ENCODE results near the gene ACP7. TPM values are rescaled to one million over a fixed set of nuclear protein-coding genes. Genes with fewer than 3 reads are reported as not detected.
"Not testable (repeated sequence)": the region's sequence is repeated elsewhere in the genome, so short reads cannot be mapped to it uniquely, and the experiment has no call there.

Gene ACP7
- total RNA-seq, 2 donors from 2014 or later, result not detected

- intact Hi-C loops (cut with DNase I), result no loop called here
- DNase-seq (ENCODE audit: low spot score), result no peak
Observed at GRCh38 chr19:39074205-39074692, 9.9 kb upstream of the ACP7 start.

- DNase-seq (ENCODE audit: low spot score), result no peak
- intact Hi-C loops (cut with DNase I), result no loop called here
Observed at GRCh38 chr19:39074942-39075341, 9.2 kb upstream of the ACP7 start.

- intact Hi-C loops (cut with DNase I), result no loop called here
- DNase-seq (ENCODE audit: low spot score), result no peak
Observed at GRCh38 chr19:39077323-39077722, 6.8 kb upstream of the ACP7 start.

GRCh38 chr19:39078436-39079200 lies 5.5 kb upstream of the ACP7 start:
- intact Hi-C loops (cut with DNase I), result no loop called here
- DNase-seq (ENCODE audit: low spot score), result no peak

GRCh38 chr19:39080431-39080830 lies 3.7 kb upstream of the ACP7 start:
- intact Hi-C loops (cut with DNase I), result no loop called here

GRCh38 chr19:39082167-39082566 lies 2.0 kb upstream of the ACP7 start:
- no peak for DNase-seq (ENCODE audit: low spot score)
- intact Hi-C loops (cut with DNase I), result no loop called here

More at GRCh38 chr19:39080431-39080830, 3.7 kb upstream of the ACP7 start:
- DNase-seq (ENCODE audit: low spot score), result no peak

GRCh38 chr19:39082745-39083598 lies 1.2 kb upstream of the ACP7 start:
- no peak for DNase-seq (ENCODE audit: low spot score)
- intact Hi-C loops (cut with DNase I), result no loop called here

GRCh38 chr19:39083599-39083982 lies 577 bp upstream of the ACP7 start:
- intact Hi-C loops (cut with DNase I), result no loop called here
- DNase-seq (ENCODE audit: low spot score), result no peak

GRCh38 chr19:39084732-39085080 lies 538 bp downstream of the ACP7 start:
- intact Hi-C loops (cut with DNase I), result no loop called here

GRCh38 chr19:39085392-39085791 lies 1.2 kb downstream of the ACP7 start:
- no peak for DNase-seq (ENCODE audit: low spot score)
- intact Hi-C loops (cut with DNase I), result no loop called here

More at GRCh38 chr19:39084732-39085080, 538 bp downstream of the ACP7 start:
- DNase-seq (ENCODE audit: low spot score), result no peak

GRCh38 chr19:39086386-39086785 lies 2.2 kb downstream of the ACP7 start:
- intact Hi-C loops (cut with DNase I), result no loop called here
- DNase-seq (ENCODE audit: low spot score), result no peak

GRCh38 chr19:39087907-39088686 lies 3.9 kb downstream of the ACP7 start:
- intact Hi-C loops (cut with DNase I), result no loop called here
- DNase-seq (ENCODE audit: low spot score), result no peak

- DNase-seq (ENCODE audit: low spot score); intact Hi-C loops (cut with DNase I): not testable (repeated sequence)
Observed at GRCh38 chr19:39090016-39090415, 5.8 kb downstream of the ACP7 start.

- intact Hi-C loops (cut with DNase I), result no loop called here
- DNase-seq (ENCODE audit: low spot score), result no peak
Observed at GRCh38 chr19:39090881-39091280, 6.7 kb downstream of the ACP7 start.

GRCh38 chr19:39095799-39096540 lies 11.8 kb downstream of the ACP7 start:
- intact Hi-C loops (cut with DNase I); DNase-seq (ENCODE audit: low spot score): not testable (repeated sequence)

GRCh38 chr19:39097299-39097698 lies 13.1 kb downstream of the ACP7 start:
- intact Hi-C loops (cut with DNase I), result no loop called here
- no peak for DNase-seq (ENCODE audit: low spot score)

GRCh38 chr19:39097721-39098120 lies 13.6 kb downstream of the ACP7 start:
- no peak for DNase-seq (ENCODE audit: low spot score)
- intact Hi-C loops (cut with DNase I), result no loop called here

GRCh38 chr19:39098365-39099269 lies 14.4 kb downstream of the ACP7 start:
- DNase-seq (ENCODE audit: low spot score), result no peak
- intact Hi-C loops (cut with DNase I), result no loop called here
